SKM-1 treated with dmso at 0.1 percent for 144 hours (cell line): Measurements from ENCODE around the gene ARL5B.

ENCODE experiments used
- DNase-seq: peaks from one replicate; lab custom pipeline; 2025; ENCODE audit not compliant: unreplicated experiment; lab: John Stamatoyannopoulos, UW

ARL5B gene

GRCh38 chr10:18699849-18700840 lies 40.9 kb downstream of the ARL5B start:
- no peak for DNase-seq

GRCh38 chr10:18703521-18703920 lies 44.3 kb downstream of the ARL5B start:
- DNase-seq, result no peak

- no peak for DNase-seq
Observed at GRCh38 chr10:18710201-18710653, 51.0 kb downstream of the ARL5B start.

- no peak for DNase-seq
Observed at GRCh38 chr10:18713077-18713476, 53.8 kb downstream of the ARL5B start.

GRCh38 chr10:18718991-18719390 lies 59.8 kb downstream of the ARL5B start:
- DNase-seq, result no peak

- no peak for DNase-seq
Observed at GRCh38 chr10:18719811-18720210, 60.6 kb downstream of the ARL5B start.

- no peak for DNase-seq
Observed at GRCh38 chr10:18721067-18721466, 61.8 kb downstream of the ARL5B start.

- DNase-seq, result no peak
Observed at GRCh38 chr10:18723801-18724200, 64.6 kb downstream of the ARL5B start.
